BJ (cell line): ENCODE results near the gene TIGD6. TPM values are rescaled to one million over a fixed set of nuclear protein-coding genes. Genes with fewer than 3 reads are reported as not detected.

ENCODE experiments used
- CTCF ChIA-PET: fragments of 350-600 bp; formaldehyde crosslinking; extraction: SDS; loops from one replicate; lab custom pipeline; 2021; ENCODE audit warnings: antibody characterized with exemption, inconsistent platforms; lab: Yijun Ruan, JAX
- POLR2A ChIA-PET: fragments of 300-600 bp; sonication (Branson Sonifier 250); formaldehyde crosslinking; extraction: SDS; loops from one replicate; lab custom pipeline; 2021; ENCODE audit warnings: antibody characterized with exemption; lab: Charles Lee
- DNase-seq: peaks from one replicate; pipeline ENCODE4 v3.0.0-alpha.2; 2011; ENCODE audit warnings: low read depth
- H3K27me3 ChIP-seq: 2 replicates; pipeline ENCODE4 v1.6.0; 2011; ENCODE audit warnings: low read length; ENCODE audit not compliant: control insufficient read depth, insufficient read depth
- H3K36me3 ChIP-seq: 2 replicates; pipeline ENCODE4 v1.5.1; 2011; ENCODE audit warnings: low read length; ENCODE audit not compliant: control insufficient read depth, insufficient read depth
- H3K4me3 ChIP-seq: 2 replicates; pipeline ENCODE4 v1.5.1; 2011; ENCODE audit warnings: low read depth, mild to moderate bottlenecking, control low read depth, low read length
- CTCF ChIP-seq: IDR thresholded peaks from 2 replicates; pipeline ENCODE4 v1.5.1; 2011; ENCODE audit warnings: low read depth, mild to moderate bottlenecking, control low read depth, inconsistent platforms, low read length, moderate library complexity; ENCODE audit not compliant: insufficient read depth
- polyA plus RNA-seq: library from polyadenylated mRNA; depleted of rRNA; stranded (reverse); fragments of >200 nt; gene quantifications from 2 replicates; pipeline ENCODE4 v1.2.3, GENCODE V29; 2011

TIGD6 gene
- polyA plus RNA-seq, 1 experiment = 4.6 TPM

- POLR2A ChIA-PET = no interaction called here
- CTCF ChIA-PET = interaction anchor here (1.4 kb wide), 1 partner anchor 117 kb away, joined by 4 read pairs; no protein-coding TSS in a partner anchor
Measured at GRCh38 chr5:149954798-149955197, 45.7 kb downstream of the TIGD6 start.

GRCh38 chr5:149953436-149954121 lies 46.9 kb downstream of the TIGD6 start:
- ChIA-PET CTCF (interaction anchor here (0.7 kb wide), 1 partner anchor 33 kb away, joined by 3 read pairs; no protein-coding TSS in a partner anchor), POLR2A (no interaction called here)
- DNase-seq = no peak
- H3K4me3 ChIP-seq = no peak overlapping the region
- H3K27me3 ChIP-seq = no peaks in the 10 kb centered on the region; the same call in 1 of the 2 replicates
- no peak for TF ChIP-seq CTCF
- no peaks in the 10 kb centered on the region for H3K36me3 ChIP-seq

More at GRCh38 chr5:149954798-149955197, 45.7 kb downstream of the TIGD6 start:
- Histone ChIP-seq H3K4me3 (no peak overlapping the region), H3K27me3 (no peaks in the 10 kb centered on the region; the same call in 1 of the 2 replicates), H3K36me3 (no peaks in the 10 kb centered on the region)
- DNase-seq = no peak
- TF ChIP-seq CTCF = no peak

GRCh38 chr5:149951138-149951749 lies 49.2 kb downstream of the TIGD6 start:
- DNase-seq = no peak
- POLR2A ChIA-PET = no interaction called here
- peak; percentile 14; the same call in 1 of the 2 replicates for TF ChIP-seq CTCF
- Histone ChIP-seq H3K4me3 (no peak overlapping the region), H3K27me3 (no peaks in the 10 kb centered on the region; the same call in 1 of the 2 replicates), H3K36me3 (no peaks in the 10 kb centered on the region)
- CTCF ChIA-PET = interaction anchor here (0.9 to 8.4 kb wide), 4 partner anchors 8 to 98 kb away, joined by 3 to 43 read pairs (median 3); partner anchors contain the start of gene SLC26A2

- no peak for DNase-seq
- ChIA-PET CTCF (interaction anchor here (0.6 to 8.4 kb wide), 4 partner anchors 10 to 111 kb away, joined by 3 to 43 read pairs (median 4); partner anchors contain the start of gene SLC26A2), POLR2A (interaction anchor here (0.5 kb wide), 1 partner anchor 12 kb away, joined by 3 read pairs; no protein-coding TSS in a partner anchor)
- Histone ChIP-seq H3K27me3 (no peaks in the 10 kb centered on the region; the same call in 1 of the 2 replicates), H3K4me3 (no peak overlapping the region), H3K36me3 (no peaks in the 10 kb centered on the region)
- TF ChIP-seq CTCF = no peak
Measured at GRCh38 chr5:149948993-149949392, 51.5 kb downstream of the TIGD6 start.

- POLR2A ChIA-PET = no interaction called here
- Histone ChIP-seq H3K36me3 (no peaks in the 10 kb centered on the region), H3K4me3 (no peak overlapping the region), H3K27me3 (no peaks in the 10 kb centered on the region; the same call in 1 of the 2 replicates)
- TF ChIP-seq CTCF = no peak
- no peak for DNase-seq
- CTCF ChIA-PET = interaction anchor here (1.5 to 8.4 kb wide), 2 partner anchors 13 to 44 kb away, joined by 5 to 43 read pairs; partner anchors contain the start of gene SLC26A2
Measured at GRCh38 chr5:149946118-149946517, 54.3 kb downstream of the TIGD6 start.
